Left ventricle myocardium inferior (tissue), 1 donor: ENCODE data around the gene OR1F1. TPM values are rescaled to one million over a fixed set of nuclear protein-coding genes. Genes with fewer than 3 reads are reported as not detected.
A peak's percentile ranks its signal among the peaks of the same experiment; 100 is the strongest.

Experiments used
- DNase-seq: peaks from one replicate; pipeline ENCODE4 v3.0.0-alpha.2; 2020
- H3K27ac ChIP-seq: fragments of 200-600 bp; replicated peaks from 2 replicates; pipeline ENCODE4 v1.8.0; 2021
- H3K27me3 ChIP-seq: fragments of 200-600 bp; 2 replicates; pipeline ENCODE4 v1.8.0; 2021; ENCODE audit warnings: low read depth
- H3K36me3 ChIP-seq: fragments of 200-600 bp; 2 replicates; pipeline ENCODE4 v1.8.0; 2021
- H3K4me1 ChIP-seq: fragments of 200-600 bp; 2 replicates; pipeline ENCODE4 v1.8.0; 2021
- H3K4me3 ChIP-seq: fragments of 200-600 bp; 2 replicates; pipeline ENCODE4 v1.8.0; 2021; ENCODE audit warnings: mild to moderate bottlenecking, moderate library complexity
- H3K9me3 ChIP-seq: fragments of 200-600 bp; replicated peaks from 2 replicates; pipeline ENCODE4 v1.8.0; 2021
- CTCF ChIP-seq: fragments of 200-600 bp; IDR thresholded peaks from 2 replicates; pipeline ENCODE4 v1.8.0; 2021; ENCODE audit warnings: antibody characterized with exemption, mild to moderate bottlenecking, borderline replicate concordance
- intact Hi-C: fragments of 100-400 bp; cut with micrococcal nuclease; formaldehyde crosslinking; loops from one replicate; pipeline ENCODE4 v1.11.0; 2022
- total RNA-seq: library from RNA; stranded (reverse); fragmentation: NEBNext Ultra II Directional; extraction: Animal tissue kit (Norgen Biotek cat#: 25700); gene quantifications from one replicate; pipeline ENCODE4 v1.2.1, GENCODE V29; 2021
- donor health status: DM: no; HTN: yes; CAD: no; lungs with severe emphysema.

OR1F1 gene
- total RNA-seq, 1 donor from 2014 or later, result not detected

GRCh38 chr16:3148256-3149192 lies 39.5 kb upstream of the OR1F1 start:
- Histone ChIP-seq H3K4me1 (peaks cover 56% of the 10 kb centered on the region), H3K4me3 (no peak overlapping the region), H3K9me3 (no peaks in the 10 kb centered on the region), H3K36me3 (no peaks in the 10 kb centered on the region), H3K27ac (peak overlapping the region; percentile 90), H3K27me3 (no peaks in the 10 kb centered on the region)
- intact Hi-C loops, result no loop called here
- no peak for TF ChIP-seq CTCF
- no peak for DNase-seq

GRCh38 chr16:3149193-3149530 lies 38.8 kb upstream of the OR1F1 start:
- intact Hi-C loops, result no loop called here

GRCh38 chr16:3149630-3150345 lies 38.2 kb upstream of the OR1F1 start:
- Histone ChIP-seq H3K36me3 (no peaks in the 10 kb centered on the region), H3K4me3 (peak overlapping the region; percentile 71), H3K27ac (peak overlapping the region; percentile 90), H3K4me1 (peaks cover 44% of the 10 kb centered on the region), H3K9me3 (peaks cover 6% of the 10 kb centered on the region), H3K27me3 (no peaks in the 10 kb centered on the region)
- peak; percentile 79 for DNase-seq
- TF ChIP-seq CTCF, result peak; percentile 57
- intact Hi-C loops, result no loop called here

More at GRCh38 chr16:3149193-3149530, 38.8 kb upstream of the OR1F1 start:
- Histone ChIP-seq H3K4me3 (peak overlapping the region; percentile 71), H3K4me1 (peaks cover 50% of the 10 kb centered on the region), H3K27ac (peak overlapping the region; percentile 90), H3K9me3 (no peaks in the 10 kb centered on the region), H3K27me3 (no peaks in the 10 kb centered on the region), H3K36me3 (no peaks in the 10 kb centered on the region)
- TF ChIP-seq CTCF, result no peak
- DNase-seq, result no peak

GRCh38 chr16:3150346-3151218 lies 37.4 kb upstream of the OR1F1 start:
- peak; percentile 95 for DNase-seq
- Histone ChIP-seq H3K36me3 (no peaks in the 10 kb centered on the region), H3K4me1 (peaks cover 36% of the 10 kb centered on the region), H3K9me3 (peaks cover 14% of the 10 kb centered on the region), H3K4me3 (peak overlapping the region; percentile 71), H3K27me3 (no peaks in the 10 kb centered on the region), H3K27ac (peak overlapping the region; percentile 90)
- TF ChIP-seq CTCF, result no peak
- intact Hi-C loops, result no loop called here

GRCh38 chr16:3152027-3152276 lies 36.1 kb upstream of the OR1F1 start:
- TF ChIP-seq CTCF, result no peak
- Histone ChIP-seq H3K27me3 (no peaks in the 10 kb centered on the region), H3K9me3 (peaks cover 17% of the 10 kb centered on the region), H3K27ac (peak overlapping the region; percentile 74), H3K4me3 (peak overlapping the region; percentile 71), H3K4me1 (peaks cover 33% of the 10 kb centered on the region), H3K36me3 (no peaks in the 10 kb centered on the region)
- intact Hi-C loops, result no loop called here
- no peak for DNase-seq
